Lung (tissue), 12 donors: Measurements from ENCODE around the gene SUSD1. TPM values are rescaled to one million over a fixed set of nuclear protein-coding genes. Genes with fewer than 3 reads are reported as not detected.

Experiments used
- ATAC-seq: fragments of 200-7000 bp; cut with Tn5 transposase; one replicate; pipeline ENCODE4 v1.9.1; 2020; ENCODE audit warnings: moderate number of reproducible peaks; ENCODE audit not compliant: insufficient read depth, low FRiP score
- DNase-seq, 3 donors: peaks; one replicate each; pipeline ENCODE4 v3.0.0-alpha.2; 2013 to 2017
- H3K27ac ChIP-seq, 2 donors: one replicate each; pipeline ENCODE4 v1.5.1; 2013; ENCODE audit warnings: mild to moderate bottlenecking in 2 of 2, moderate library complexity in 2 of 2, control low read depth in 1 of 2, inconsistent platforms in 1 of 2, low read depth in 1 of 2, low read length in 1 of 2
- H3K27me3 ChIP-seq, 3 donors: one replicate each; pipeline ENCODE4 v1.5.1; 2013; ENCODE audit warnings: low read length in 2 of 3; ENCODE audit not compliant: control insufficient read depth in 3 of 3, insufficient read depth in 3 of 3
- H3K36me3 ChIP-seq, 4 donors: one replicate each; pipeline ENCODE4 v1.5.1; 2013; ENCODE audit warnings: low read length in 4 of 4, mild to moderate bottlenecking in 1 of 4, moderate library complexity in 1 of 4; ENCODE audit not compliant: control insufficient read depth in 4 of 4, insufficient read depth in 4 of 4
- H3K4me1 ChIP-seq, 5 donors: one replicate each; pipeline ENCODE4 v1.5.1; 2013; ENCODE audit warnings: low read length in 5 of 5, mild to moderate bottlenecking in 2 of 5, moderate library complexity in 1 of 5; ENCODE audit not compliant: control insufficient read depth in 5 of 5, insufficient read depth in 5 of 5
- H3K4me3 ChIP-seq: one replicate; pipeline ENCODE4 v1.5.1; 2013; ENCODE audit warnings: mild to moderate bottlenecking, control low read depth, moderate library complexity
- H3K9ac ChIP-seq, 2 donors: one replicate each; pipeline ENCODE4 v1.5.1; 2013; ENCODE audit warnings: low read length in 2 of 2, control low read depth in 1 of 2; ENCODE audit not compliant: insufficient read depth in 1 of 2
- H3K9me3 ChIP-seq, 4 donors: one replicate each; pipeline ENCODE4 v1.5.1; 2013; ENCODE audit warnings: low read length in 3 of 4, mild to moderate bottlenecking in 1 of 4, moderate library complexity in 1 of 4; ENCODE audit not compliant: control insufficient read depth in 4 of 4, insufficient read depth in 3 of 4
- WGBS, 2 donors: extraction: QIAGEN DNeasy Blood & Tissue Kit; methylation state at CpG; one replicate each; pipeline ENCODE4 v1.1.7; 2013; 5-methylcytosine and 5-hydroxymethylcytosine counted together
- polyA plus RNA-seq, 2 donors: library from polyadenylated mRNA; stranded (reverse); fragments of 200-250 nt; gene quantifications; one replicate each; pipeline ENCODE4 v1.2.1, GENCODE V29; 2013
- total RNA-seq, 2 donors: library from RNA; depleted of rRNA in 1 of 2; stranded (reverse); fragments of >200 nt in 1 of 2; gene quantifications; one replicate each; pipeline ENCODE4 v1.2.1, GENCODE V29; 2014 to 2021
- TF ChIP-seq, protein P1 (sequence below): IDR thresholded peaks from 2 replicates; pipeline ENCODE4 v1.5.1; 2012; ENCODE audit warnings: mild to moderate bottlenecking; ENCODE audit errors: control extremely low read depth, extremely low read depth
- donor health status: control.
- donor health status: control.
- donor health status: Bipolar disorder and iron deficiency.
- donor health status: healthy.
- donor health status: DM: yes; HTN: yes; CAD: no.

The SUSD1 gene
- total and polyA plus RNA-seq, 4 donors = 4.4 to 26.6 (median 21.1) TPM

DNA sequence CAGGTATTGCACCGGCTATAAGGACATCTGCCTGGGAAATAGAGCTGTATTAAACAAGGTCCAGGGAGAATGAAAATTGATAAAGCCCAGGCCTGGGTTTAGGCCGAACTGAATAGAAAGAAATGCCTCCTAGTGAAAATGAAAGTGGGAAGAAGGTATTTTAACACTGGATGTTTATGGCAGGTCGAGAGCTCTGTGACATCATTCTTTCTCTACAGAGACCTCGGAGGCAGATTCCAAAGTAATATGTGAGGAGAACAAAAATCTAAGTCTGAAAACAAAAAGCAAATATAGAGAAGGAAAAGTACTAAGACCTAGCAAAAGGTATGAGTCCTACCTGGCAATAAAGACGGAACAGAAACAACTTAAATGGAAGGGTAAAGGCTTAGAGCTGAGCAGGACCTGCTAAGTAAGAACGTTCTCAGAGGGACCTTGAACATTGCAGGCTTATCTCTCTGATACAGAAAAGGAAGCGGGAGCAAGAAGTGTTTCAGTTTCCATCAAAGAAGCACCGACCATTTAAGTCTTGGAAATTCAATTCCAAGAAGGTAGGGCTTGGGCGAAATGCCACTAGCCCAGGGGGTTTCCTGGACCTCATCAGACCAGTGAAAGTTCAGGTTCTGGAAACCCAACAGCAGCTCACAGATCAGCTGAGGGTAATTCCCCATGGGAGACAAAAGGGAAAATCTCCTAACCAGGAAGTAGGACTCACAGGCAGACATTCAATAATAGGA lies 80.0 kb downstream of the SUSD1 start:
- DNase-seq (no peak), ATAC-seq (no peak)
- H3K36me3 ChIP-seq = peaks cover 0 to 4% (median 2%) of the 10 kb centered on the region in 4 donors
- no peak overlapping the region for H3K4me3 ChIP-seq
- peaks cover 0 to 6% (median 0%) of the 10 kb centered on the region in 5 donors for H3K4me1 ChIP-seq
- H3K27ac ChIP-seq = peak overlapping the region in 1 of 2 donors; percentile 23
- H3K27me3 ChIP-seq = no peaks in the 10 kb centered on the region
- TF ChIP-seq, protein P1, sequence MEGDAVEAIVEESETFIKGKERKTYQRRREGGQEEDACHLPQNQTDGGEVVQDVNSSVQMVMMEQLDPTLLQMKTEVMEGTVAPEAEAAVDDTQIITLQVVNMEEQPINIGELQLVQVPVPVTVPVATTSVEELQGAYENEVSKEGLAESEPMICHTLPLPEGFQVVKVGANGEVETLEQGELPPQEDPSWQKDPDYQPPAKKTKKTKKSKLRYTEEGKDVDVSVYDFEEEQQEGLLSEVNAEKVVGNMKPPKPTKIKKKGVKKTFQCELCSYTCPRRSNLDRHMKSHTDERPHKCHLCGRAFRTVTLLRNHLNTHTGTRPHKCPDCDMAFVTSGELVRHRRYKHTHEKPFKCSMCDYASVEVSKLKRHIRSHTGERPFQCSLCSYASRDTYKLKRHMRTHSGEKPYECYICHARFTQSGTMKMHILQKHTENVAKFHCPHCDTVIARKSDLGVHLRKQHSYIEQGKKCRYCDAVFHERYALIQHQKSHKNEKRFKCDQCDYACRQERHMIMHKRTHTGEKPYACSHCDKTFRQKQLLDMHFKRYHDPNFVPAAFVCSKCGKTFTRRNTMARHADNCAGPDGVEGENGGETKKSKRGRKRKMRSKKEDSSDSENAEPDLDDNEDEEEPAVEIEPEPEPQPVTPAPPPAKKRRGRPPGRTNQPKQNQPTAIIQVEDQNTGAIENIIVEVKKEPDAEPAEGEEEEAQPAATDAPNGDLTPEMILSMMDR = no peak
- no peak overlapping the region for H3K9ac ChIP-seq
- WGBS, 2 donors = 65 to 71% methylated on average over 9 of the region's 9 CpGs
- H3K9me3 ChIP-seq = no peaks in the 10 kb centered on the region

DNA sequence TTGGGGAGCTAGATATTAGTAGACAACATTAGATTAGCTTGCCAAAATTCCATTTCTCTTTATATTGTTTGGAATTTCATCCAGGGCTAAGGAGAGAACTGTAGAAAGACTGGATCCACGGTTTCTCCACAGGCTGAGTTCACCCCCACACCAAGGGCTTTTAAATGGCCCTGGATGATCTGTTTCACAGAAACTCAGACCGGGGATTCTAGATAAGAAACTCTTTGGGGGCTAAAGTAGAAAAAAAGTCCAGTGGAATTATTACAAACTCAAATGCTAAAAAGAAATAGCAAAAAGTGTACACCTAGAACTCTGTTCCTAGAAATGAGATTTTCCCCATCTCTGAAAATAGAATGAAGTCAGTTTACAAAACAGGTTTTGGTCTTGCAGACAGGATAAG lies 80.9 kb downstream of the SUSD1 start:
- no peak overlapping the region for H3K27ac ChIP-seq

DNA sequence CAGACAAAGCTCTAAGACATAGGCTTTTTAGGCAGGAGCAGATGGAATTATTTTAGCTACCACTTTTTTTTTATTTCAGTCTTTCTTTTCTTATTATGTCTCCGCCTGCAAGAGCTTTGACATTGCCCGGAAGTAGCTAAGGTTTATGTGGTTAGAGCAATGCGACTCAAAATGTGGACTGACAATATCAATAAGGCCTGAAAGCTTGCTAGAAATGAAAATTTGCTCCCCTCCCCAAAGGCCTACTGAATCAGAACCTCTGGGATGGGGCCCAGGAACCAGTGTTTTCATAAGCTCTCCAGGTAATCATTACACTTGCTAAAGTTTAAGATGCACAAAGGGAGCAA lies 81.3 kb downstream of the SUSD1 start:
- Histone ChIP-seq H3K9ac (no peak overlapping the region), H3K36me3 (peaks cover 0 to 4% (median 2%) of the 10 kb centered on the region in 4 donors), H3K9me3 (no peaks in the 10 kb centered on the region), H3K4me3 (no peak overlapping the region), H3K4me1 (peaks cover 0 to 6% (median 0%) of the 10 kb centered on the region in 5 donors), H3K27ac (no peak overlapping the region), H3K27me3 (no peaks in the 10 kb centered on the region)
- TF ChIP-seq, protein P1 = no peak
- WGBS, 2 donors = 50 to 70% methylated on average over 3 of the region's 3 CpGs
- DNase-seq (no peak), ATAC-seq (no peak)

More for the DNA sequence above, 80.9 kb downstream of the SUSD1 start:
- ATAC-seq (no peak), DNase-seq (no peak)
- TF ChIP-seq, protein P1 = no peak
- H3K4me1 ChIP-seq = peaks cover 0 to 6% (median 0%) of the 10 kb centered on the region in 5 donors
- no peaks in the 10 kb centered on the region for H3K9me3 ChIP-seq
- H3K36me3 ChIP-seq = peaks cover 0 to 4% (median 2%) of the 10 kb centered on the region in 4 donors
- 66 to 70% methylated on average over 2 of the region's 2 CpGs for WGBS, 2 donors
- no peak overlapping the region for H3K4me3 ChIP-seq
- no peak overlapping the region for H3K9ac ChIP-seq
- H3K27me3 ChIP-seq = no peaks in the 10 kb centered on the region
